ENCODE data around the gene PARVB.

DNA sequence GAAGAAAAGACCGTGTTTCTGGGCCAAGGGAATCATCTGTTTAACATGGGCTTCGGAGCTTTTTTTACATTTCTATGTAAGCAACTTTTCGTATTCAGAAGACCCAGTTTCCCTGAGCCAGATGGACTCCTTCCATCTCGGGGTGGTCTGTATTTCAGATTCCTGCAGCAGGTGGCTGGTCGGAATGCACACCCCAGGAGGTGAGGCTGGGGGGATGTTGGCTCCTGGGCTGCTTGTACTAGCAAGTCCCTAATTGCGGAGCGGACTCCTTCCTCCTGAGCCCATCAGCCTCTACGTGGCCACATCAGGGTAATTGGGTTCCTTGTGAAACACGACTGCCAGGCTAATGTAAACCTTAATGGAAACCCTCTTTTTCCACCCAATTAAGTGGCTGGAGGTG is 58.7 kb downstream of the PARVB start:
- TF ChIP-seq, protein P1, sequence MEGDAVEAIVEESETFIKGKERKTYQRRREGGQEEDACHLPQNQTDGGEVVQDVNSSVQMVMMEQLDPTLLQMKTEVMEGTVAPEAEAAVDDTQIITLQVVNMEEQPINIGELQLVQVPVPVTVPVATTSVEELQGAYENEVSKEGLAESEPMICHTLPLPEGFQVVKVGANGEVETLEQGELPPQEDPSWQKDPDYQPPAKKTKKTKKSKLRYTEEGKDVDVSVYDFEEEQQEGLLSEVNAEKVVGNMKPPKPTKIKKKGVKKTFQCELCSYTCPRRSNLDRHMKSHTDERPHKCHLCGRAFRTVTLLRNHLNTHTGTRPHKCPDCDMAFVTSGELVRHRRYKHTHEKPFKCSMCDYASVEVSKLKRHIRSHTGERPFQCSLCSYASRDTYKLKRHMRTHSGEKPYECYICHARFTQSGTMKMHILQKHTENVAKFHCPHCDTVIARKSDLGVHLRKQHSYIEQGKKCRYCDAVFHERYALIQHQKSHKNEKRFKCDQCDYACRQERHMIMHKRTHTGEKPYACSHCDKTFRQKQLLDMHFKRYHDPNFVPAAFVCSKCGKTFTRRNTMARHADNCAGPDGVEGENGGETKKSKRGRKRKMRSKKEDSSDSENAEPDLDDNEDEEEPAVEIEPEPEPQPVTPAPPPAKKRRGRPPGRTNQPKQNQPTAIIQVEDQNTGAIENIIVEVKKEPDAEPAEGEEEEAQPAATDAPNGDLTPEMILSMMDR (IDR thresholded peaks at IDR 0.05; ENCODE audit: low read depth, low read length), result no peak
- TF ChIP-seq MYC (IDR thresholded peaks at IDR 0.05; ENCODE audit: low read depth, low read length) (no peak), POLR2A (IDR thresholded peaks at IDR 0.05; ENCODE audit: extremely low read depth, insufficient read length) (no peak)
- TF ChIP-seq, protein P2, sequence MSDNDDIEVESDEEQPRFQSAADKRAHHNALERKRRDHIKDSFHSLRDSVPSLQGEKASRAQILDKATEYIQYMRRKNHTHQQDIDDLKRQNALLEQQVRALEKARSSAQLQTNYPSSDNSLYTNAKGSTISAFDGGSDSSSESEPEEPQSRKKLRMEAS (IDR thresholded peaks at IDR 0.05; ENCODE audit: low read depth, low read length), result no peak
